Suprapubic skin (tissue), 4 donors: ENCODE data around the gene BCAM. TPM values are rescaled to one million over a fixed set of nuclear protein-coding genes. Genes with fewer than 3 reads are reported as not detected.

ENCODE experiments used
- DNase-seq, 2 donors: peaks; one replicate each; pipeline ENCODE4 v3.0.0-alpha.2; 2019; ENCODE audit warnings: low spot score in 2 of 2
- H3K27ac ChIP-seq: fragments of 200-600 bp; sonication (generic); one replicate; pipeline ENCODE4 v1.5.1; 2019
- H3K27me3 ChIP-seq: fragments of 200-600 bp; sonication (generic); one replicate; pipeline ENCODE4 v1.5.1; 2019
- H3K36me3 ChIP-seq: fragments of 200-600 bp; sonication (generic); one replicate; pipeline ENCODE4 v1.5.1; 2019
- H3K4me1 ChIP-seq: fragments of 200-600 bp; sonication (generic); one replicate; pipeline ENCODE4 v1.5.1; 2019
- H3K4me3 ChIP-seq: fragments of 200-600 bp; sonication (generic); one replicate; pipeline ENCODE4 v1.5.1; 2019; ENCODE audit warnings: mild to moderate bottlenecking
- H3K9me3 ChIP-seq: fragments of 200-600 bp; sonication (generic); one replicate; pipeline ENCODE4 v1.5.1; 2019
- EP300 ChIP-seq: sonication (generic); formaldehyde crosslinking; IDR thresholded peaks from one replicate; pipeline ENCODE4 v1.6.1; 2017; ENCODE audit warnings: antibody characterized with exemption
- POLR2A ChIP-seq, 2 donors: fragments of 450-650 bp; IDR thresholded peaks; one replicate each; pipeline ENCODE4 v1.6.1; 2017; ENCODE audit warnings: antibody characterized with exemption in 2 of 2, mild to moderate bottlenecking in 2 of 2, moderate library complexity in 2 of 2
- POLR2AphosphoS5 ChIP-seq, 3 donors: sonication (generic); formaldehyde crosslinking; IDR thresholded peaks; one replicate each; pipeline ENCODE4 v1.6.1; 2017; ENCODE audit warnings: antibody characterized with exemption in 3 of 3
- WGBS: methylation state at CpG from one replicate; pipeline ENCODE4 v1.1.5; 2018; 5-methylcytosine and 5-hydroxymethylcytosine counted together
- total RNA-seq, 4 donors: library from RNA; depleted of rRNA; stranded (reverse); fragments of >200 nt; gene quantifications; one replicate each; pipeline ENCODE4 v1.1.0, GENCODE V29; 2016
- TF ChIP-seq, protein P1 (sequence below), 2 donors: fragments of 200-600 bp in 1 of 2; fragments of 450-650 bp in 1 of 2; sonication (generic) in 1 of 2; IDR thresholded peaks; one replicate each; pipeline ENCODE4 v1.5.1; 2016 to 2019; ENCODE audit warnings: antibody characterized with exemption in 2 of 2, mild to moderate bottlenecking in 1 of 2, moderate library complexity in 1 of 2

Gene BCAM, protein sequence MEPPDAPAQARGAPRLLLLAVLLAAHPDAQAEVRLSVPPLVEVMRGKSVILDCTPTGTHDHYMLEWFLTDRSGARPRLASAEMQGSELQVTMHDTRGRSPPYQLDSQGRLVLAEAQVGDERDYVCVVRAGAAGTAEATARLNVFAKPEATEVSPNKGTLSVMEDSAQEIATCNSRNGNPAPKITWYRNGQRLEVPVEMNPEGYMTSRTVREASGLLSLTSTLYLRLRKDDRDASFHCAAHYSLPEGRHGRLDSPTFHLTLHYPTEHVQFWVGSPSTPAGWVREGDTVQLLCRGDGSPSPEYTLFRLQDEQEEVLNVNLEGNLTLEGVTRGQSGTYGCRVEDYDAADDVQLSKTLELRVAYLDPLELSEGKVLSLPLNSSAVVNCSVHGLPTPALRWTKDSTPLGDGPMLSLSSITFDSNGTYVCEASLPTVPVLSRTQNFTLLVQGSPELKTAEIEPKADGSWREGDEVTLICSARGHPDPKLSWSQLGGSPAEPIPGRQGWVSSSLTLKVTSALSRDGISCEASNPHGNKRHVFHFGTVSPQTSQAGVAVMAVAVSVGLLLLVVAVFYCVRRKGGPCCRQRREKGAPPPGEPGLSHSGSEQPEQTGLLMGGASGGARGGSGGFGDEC
- total RNA-seq: 10 to 100 TPM; 27.4 to 67.5 (median 50.8) TPM

DNA sequence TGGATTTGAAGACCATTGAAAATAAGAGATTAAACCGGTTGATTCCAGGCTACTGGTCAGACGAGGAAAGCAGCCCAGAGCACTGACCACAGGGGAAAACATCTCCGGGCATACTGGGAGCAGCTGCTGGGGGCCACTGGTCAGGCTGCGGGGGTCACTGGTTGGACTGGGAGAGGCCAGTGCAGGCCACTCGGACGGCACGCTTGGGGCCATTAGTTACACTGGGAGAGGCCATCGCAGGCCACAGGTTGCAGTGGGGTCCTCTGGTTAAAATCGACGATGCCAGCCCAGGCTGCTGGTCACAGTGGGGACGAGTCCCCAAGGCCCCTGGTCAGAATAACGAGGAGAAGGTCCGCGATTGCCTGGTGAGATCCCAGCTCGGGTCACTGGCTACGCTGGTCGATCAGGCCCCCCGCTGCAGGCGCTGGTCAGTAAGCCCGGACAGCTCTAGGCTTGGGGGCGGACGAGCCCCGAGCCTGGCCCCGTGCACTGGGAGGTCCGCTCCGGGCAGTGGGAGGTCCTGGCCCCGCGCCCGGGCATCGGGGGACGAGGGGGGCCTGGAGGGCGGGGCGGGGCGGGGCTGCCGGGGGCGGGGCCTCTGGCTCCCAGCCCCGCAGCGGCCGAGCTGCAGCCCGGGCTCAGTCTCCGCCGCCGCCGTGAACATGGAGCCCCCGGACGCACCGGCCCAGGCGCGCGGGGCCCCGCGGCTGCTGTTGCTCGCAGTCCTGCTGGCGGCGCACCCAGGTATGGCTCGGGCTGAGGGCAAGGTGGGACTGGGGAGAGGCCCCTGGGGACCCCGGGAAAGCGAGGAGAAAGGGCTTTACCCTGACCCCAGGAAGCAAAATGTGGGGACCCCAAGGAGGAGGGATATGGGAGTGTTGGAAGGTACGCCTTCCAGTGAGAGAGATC is at the start of gene BCAM:
TSS of gene BCAM (plus strand) at position 641 of the 909 bp plus-strand sequence. CDS start at position 663, 22 bp downstream.
- DNase-seq: peak in 1 of 2 donors; percentile 75
- H3K9me3 ChIP-seq: no peaks in the 10 kb centered on the region
- H3K4me3 ChIP-seq: peak within 1 kb of the TSS; percentile 55
- 3% methylated on average over 6 of the region's 59 CpGs for WGBS
- H3K36me3 ChIP-seq: peaks cover 8% of the 10 kb centered on the region
- H3K27ac ChIP-seq: peak within 1 kb of the TSS; percentile 24
- H3K27me3 ChIP-seq: no peaks in the 10 kb centered on the region
- H3K4me1 ChIP-seq: peaks cover 46% of the 10 kb centered on the region
- TF ChIP-seq EP300 (no peak), POLR2A (IDR thresholded peaks at IDR 0.05) (no peak), POLR2AphosphoS5 (IDR thresholded peaks at IDR 0.05) (no peak)
- TF ChIP-seq, protein P1, sequence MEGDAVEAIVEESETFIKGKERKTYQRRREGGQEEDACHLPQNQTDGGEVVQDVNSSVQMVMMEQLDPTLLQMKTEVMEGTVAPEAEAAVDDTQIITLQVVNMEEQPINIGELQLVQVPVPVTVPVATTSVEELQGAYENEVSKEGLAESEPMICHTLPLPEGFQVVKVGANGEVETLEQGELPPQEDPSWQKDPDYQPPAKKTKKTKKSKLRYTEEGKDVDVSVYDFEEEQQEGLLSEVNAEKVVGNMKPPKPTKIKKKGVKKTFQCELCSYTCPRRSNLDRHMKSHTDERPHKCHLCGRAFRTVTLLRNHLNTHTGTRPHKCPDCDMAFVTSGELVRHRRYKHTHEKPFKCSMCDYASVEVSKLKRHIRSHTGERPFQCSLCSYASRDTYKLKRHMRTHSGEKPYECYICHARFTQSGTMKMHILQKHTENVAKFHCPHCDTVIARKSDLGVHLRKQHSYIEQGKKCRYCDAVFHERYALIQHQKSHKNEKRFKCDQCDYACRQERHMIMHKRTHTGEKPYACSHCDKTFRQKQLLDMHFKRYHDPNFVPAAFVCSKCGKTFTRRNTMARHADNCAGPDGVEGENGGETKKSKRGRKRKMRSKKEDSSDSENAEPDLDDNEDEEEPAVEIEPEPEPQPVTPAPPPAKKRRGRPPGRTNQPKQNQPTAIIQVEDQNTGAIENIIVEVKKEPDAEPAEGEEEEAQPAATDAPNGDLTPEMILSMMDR (IDR thresholded peaks at IDR 0.05): no peak

DNA sequence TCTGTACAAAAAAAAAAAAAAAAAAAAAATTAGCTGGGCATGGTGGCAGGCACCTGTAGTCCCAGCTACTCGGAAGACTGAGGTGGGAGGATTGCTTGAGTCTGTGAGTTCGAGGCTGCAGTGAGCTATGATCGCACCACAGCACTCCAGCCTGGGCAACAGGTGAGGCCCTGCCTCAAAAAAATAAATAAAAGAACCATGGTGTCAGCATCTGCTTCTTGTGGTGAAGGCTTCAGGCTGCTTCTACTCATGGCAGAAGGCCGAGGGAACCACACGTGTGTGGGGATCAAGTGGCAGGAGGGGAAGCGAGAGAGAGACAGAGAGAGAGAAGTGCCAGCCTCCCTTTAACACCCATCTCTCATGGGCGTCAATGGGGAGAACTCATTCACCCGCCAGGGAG is 46.9 kb upstream of the BCAM start:
- no peaks in the 10 kb centered on the region for H3K27me3 ChIP-seq
- whole genome bisulfite sequencing: 83% methylated on average over 8 of the region's 8 CpGs
- H3K27ac ChIP-seq: no peak overlapping the region
- DNase-seq: no peak
- TF ChIP-seq EP300: no peak
- TF ChIP-seq, protein P1 (IDR thresholded peaks at IDR 0.05): no peak
- no peak for TF ChIP-seq POLR2A (IDR thresholded peaks at IDR 0.05)
- TF ChIP-seq POLR2AphosphoS5 (IDR thresholded peaks at IDR 0.05): no peak
- peaks cover 35% of the 10 kb centered on the region for H3K4me1 ChIP-seq
- H3K4me3 ChIP-seq: no peak overlapping the region
- H3K36me3 ChIP-seq: peaks cover 42% of the 10 kb centered on the region
- no peaks in the 10 kb centered on the region for H3K9me3 ChIP-seq

DNA sequence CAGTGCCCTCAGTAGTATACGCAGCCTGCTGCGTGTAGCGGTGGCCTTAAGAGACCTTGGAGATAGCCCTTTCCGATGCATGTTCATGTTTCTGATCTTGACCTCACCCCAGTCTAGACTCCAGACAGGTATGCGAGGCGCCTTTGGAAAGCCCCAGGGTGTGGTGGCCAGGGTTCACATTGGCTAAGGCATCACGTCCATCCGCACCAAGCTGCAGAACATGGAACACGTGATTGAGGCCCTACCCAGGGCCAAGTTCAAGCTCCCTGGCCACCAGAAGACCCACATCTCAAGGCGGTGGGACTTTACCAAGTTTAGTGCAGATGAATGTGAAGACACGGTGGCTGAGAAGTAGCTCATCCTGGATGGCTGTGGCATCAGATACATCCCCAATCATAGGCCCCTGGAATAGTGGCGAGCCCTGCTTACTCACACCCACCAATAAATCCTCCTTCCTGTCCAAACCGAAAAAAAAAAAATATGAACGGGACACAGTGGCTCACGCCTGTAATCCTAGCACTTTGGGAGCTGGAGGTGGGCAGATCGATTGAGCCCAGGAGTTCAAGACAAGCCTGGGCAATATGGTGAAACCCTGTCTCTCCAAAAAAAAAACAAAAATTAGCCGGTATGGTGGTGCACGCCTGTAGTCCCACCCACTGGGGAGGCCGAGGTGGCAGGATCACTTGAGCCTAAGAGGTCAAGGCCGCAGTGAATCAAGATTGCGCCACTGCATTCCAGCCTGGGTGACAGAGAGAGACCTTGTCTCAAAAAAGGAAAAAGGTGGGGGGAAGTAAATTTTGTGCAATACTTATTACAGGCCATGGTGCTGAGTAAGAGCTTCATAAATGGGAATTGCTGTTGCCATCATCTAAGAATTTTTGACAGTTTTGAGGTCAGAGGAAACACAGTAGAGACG is 43.6 kb upstream of the BCAM start:
- 75% methylated on average over 22 of the region's 22 CpGs for WGBS
- Histone ChIP-seq H3K9me3 (no peaks in the 10 kb centered on the region), H3K27me3 (no peaks in the 10 kb centered on the region), H3K4me3 (no peak overlapping the region), H3K4me1 (peaks cover 13% of the 10 kb centered on the region), H3K36me3 (peaks cover 10% of the 10 kb centered on the region), H3K27ac (no peak overlapping the region)
- DNase-seq: no peak
- TF ChIP-seq, protein P1 (IDR thresholded peaks at IDR 0.05): no peak
- TF ChIP-seq POLR2A (IDR thresholded peaks at IDR 0.05) (no peak), EP300 (no peak), POLR2AphosphoS5 (IDR thresholded peaks at IDR 0.05) (no peak)

DNA sequence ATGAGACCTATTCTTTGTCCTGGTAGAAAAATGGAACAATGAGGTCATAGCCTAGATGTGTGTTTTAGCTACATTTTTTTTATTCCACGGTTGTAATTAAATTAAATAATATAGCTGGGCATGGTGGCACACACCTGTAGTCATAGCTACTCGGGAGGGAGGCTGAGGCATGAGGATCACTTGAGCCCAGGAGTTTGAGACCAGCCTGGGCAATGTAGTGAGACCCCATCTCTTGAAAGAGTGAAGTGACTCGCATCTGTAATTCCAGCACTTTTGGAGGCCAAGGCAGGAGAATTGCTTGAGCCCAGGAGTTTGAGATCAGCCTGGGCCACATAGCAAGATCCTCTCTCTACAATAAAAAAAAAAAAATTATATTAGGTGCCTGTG is 43.0 kb upstream of the BCAM start:
- H3K27ac ChIP-seq: no peak overlapping the region
- H3K36me3 ChIP-seq: peaks cover 4% of the 10 kb centered on the region
- no peak for TF ChIP-seq POLR2AphosphoS5 (IDR thresholded peaks at IDR 0.05)
- TF ChIP-seq EP300: no peak
- TF ChIP-seq, protein P1 (IDR thresholded peaks at IDR 0.05): no peak
- TF ChIP-seq POLR2A (IDR thresholded peaks at IDR 0.05): no peak
- no peak overlapping the region for H3K4me3 ChIP-seq
- peaks cover 19% of the 10 kb centered on the region for H3K4me1 ChIP-seq
- no peak for DNase-seq
- WGBS: 89% methylated on average over 3 of the region's 3 CpGs
- H3K9me3 ChIP-seq: no peaks in the 10 kb centered on the region
- no peaks in the 10 kb centered on the region for H3K27me3 ChIP-seq
